ENCODE results near the gene SNX20. TPM values are rescaled to one million over a fixed set of nuclear protein-coding genes. Genes with fewer than 3 reads are reported as not detected.

The SNX20 gene
- polyA plus RNA-seq, 1 donor, result 0.38 TPM

DNA sequence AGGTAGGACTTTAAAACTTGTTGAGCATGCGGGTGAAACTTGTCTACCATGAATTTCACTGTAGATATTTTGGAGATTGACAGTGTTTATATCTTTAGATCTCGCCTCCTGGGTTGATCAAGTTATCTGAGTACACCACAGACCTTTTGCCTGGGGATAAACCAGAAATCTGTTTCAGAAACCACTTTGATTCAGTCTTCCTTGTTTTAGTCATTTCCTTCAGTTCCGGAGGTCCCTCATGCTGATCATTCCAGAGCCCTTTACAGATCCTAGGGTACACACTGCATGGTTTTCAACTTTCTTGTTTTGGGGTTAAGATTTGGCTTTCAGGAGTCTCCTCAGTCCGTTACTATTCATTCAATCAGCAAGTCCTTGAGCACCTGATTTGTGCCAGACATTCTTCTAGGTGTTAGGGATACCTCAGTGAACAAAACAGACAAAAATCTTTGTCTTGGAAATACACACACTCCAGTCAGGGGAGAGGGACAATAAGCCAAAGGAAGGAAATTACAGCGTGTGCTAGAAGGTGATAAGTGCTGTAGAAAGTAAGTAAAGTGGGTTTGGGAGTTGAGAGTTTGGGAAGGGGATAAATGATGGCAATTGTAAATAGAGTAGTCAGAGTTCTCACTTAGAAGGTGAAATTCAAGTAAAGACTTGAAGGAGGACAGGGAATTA, 24.5 kb upstream of the SNX20 start:
- DNase-seq, result no peak

DNA sequence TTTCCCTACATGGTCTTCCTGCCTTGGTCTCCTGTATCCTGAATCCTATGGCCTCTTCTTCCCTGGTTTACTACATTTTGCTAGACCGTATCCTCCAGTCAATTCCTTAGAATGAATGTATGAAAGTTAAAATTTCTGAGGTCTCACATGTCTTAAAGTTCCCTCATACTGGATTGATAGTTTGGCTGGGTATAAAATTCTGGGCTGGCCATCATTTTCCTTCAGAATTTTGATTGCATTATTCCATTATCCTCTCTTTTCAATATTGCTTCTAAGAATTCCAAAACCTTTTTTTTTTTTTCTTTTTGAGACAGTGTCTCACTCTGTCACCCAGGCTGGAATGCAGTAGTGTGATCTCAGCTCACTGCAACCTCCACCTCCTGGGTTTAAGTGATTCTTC, 23.1 kb upstream of the SNX20 start:
- no peak for DNase-seq

DNA sequence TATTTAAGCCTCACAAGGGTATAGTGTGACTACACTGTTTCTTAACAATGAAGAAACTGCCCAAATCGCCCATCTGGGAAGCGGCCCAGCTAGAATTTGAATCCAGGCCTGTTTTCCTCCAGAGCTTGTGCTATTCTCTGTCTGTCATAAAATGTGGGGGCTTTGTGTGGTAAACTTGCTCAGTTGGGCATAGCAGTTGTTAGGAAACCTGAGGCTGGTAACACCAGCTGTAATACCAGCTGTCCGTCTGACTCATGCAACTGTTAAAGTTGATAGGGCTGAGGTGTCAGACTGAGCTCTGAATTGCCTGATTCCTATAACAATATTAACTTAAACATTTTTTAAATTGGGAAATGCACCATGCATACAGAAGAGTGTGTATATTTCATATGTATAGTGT, 21.6 kb upstream of the SNX20 start:
- no peak for DNase-seq

DNA sequence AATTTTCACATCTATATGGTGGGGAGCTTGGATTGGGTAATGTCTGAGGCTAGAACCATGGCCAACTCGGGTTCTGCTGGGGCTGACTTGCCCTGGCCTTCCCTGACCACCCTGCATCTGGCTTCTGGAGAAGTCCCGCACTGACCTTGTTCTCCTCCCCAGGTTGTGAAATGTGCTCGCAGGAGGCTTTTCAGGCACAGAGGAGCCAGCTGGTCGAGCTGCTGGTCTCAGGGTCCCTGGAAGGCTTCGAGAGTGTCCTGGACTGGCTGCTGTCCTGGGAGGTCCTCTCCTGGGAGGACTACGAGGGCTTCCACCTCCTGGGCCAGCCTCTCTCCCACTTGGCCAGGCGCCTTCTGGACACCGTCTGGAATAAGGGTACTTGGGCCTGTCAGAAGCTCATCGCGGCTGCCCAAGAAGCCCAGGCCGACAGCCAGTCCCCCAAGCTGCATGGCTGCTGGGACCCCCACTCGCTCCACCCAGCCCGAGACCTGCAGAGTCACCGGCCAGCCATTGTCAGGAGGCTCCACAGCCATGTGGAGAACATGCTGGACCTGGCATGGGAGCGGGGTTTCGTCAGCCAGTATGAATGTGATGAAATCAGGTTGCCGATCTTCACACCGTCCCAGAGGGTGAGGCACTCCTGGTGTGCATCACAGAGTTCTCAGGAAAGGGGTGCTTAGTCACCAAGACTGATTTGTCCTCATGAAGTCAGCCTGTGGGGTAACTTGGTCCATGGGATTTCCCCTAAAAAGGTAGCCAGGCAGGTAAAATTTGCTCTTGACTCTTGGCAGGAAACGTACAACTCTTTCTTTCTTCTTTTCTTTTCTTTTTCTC, 18.4 kb upstream of the SNX20 start:
- no peak for DNase-seq

DNA sequence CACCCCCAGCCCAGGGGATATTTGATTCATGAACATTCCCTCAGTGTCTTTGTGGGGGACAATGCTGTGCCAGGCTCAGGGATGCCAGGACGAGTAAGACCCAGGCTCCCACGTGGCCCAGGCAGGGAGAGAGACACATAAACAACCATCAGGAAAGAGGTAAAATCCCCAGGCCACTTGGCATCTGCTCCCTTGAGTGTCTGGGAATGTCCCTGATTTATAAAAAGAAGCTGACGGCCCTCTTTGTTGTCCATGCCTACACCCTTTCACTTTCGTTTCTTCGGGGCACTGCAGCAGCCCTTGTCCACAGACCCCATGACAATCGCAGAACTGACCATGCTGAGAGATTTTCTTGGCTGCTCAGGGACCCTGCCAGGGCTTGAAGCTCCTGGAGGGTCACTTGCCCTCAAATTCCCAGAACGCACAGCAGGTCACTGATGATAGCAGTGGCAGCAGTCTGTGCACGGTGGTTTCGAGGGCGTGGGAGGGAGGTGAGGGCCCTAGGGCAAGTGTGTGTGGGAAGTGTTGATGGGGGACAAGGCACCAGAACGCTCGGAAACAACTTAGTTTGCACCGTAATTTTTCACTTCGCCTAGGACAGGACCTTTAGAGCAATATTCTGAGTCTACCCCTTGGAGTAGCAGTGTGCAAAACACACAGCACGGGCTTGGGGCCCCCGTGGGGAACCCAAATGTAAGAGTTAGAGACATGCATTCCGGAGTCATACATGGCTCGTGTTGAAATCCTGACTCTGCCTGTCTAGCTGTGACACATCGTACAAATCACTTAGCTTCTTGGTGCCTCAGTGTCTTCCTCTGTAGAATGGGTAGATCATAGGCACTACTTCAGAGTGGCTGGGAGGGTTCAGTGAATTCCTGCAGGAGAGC, 17.0 kb upstream of the SNX20 start:
- no peak for DNase-seq

DNA sequence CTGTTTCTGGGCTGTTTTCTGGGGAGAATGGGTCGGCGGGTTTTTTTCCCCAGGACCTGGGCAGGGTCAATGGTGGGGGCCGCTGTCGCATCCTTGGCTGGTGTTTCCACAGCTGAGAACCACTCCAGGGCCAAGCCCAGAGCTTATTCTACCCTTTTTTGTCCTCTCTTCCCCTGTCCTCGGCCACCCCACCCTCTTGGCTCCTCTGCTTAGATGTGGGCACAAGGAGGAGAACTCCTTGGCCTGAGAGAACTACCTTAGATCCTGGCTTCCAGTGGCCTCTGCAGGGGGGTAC, 16.3 kb upstream of the SNX20 start:
- DNase-seq, result no peak

DNA sequence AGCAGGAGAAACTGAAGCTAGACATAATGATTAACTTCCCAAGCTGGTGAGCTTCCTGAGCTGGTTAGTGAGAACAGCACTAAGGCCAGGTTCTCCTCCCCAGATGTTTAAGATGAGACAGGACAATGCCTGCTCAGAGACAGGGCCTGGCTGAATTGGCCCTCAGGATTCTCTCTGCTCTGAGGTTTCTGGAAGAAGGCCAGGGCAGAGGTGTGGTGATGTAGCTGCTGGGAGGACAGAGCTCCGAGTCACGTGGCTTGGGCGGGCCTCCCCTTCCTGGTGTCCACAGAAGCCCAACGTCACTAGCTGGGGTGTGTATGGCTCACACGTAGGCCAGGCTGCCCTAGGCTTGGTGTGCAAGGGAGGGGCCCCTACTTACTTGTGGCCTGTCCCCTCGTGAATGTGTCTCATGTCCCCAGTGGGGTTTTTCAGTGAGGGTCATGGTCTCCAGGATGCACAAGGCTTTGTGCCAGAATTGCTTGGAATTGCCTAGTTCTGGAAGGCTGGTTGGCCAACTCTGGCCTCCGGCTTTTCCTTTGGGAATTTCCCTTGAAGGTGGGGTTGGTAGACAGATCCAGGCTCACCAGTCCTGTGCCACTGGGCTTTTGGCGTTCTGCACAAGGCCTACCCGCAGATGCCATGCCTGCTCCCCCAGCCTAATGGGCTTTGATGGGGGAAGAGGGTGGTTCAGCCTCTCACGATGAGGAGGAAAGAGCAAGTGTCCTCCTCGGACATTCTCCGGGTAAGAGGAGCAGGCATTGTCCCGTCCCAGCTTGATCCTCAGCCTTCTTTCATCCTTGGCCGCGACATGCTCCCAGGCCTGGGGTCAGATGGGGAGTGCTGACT, 15.7 kb upstream of the SNX20 start:
- DNase-seq, result no peak

DNA sequence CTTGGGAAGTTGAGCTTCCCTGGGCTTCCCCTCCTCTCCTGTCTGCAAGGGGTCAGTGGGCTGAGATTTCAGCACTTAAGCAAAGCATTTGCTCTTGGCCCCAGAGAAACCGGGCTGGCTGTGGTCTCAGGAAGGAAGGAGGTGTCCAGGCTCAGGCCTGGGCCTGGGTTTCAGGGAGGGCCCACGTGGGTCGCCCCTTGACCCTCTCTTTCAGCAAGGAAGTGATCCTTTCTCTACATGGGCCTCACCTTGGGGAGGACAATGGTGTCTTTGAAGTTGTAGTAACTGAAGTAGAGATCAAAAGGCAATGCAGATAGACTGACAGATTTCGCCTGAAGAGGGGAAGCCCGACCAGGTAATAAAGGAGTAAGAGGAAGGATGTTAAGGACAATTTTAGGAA, 15.0 kb upstream of the SNX20 start:
- no peak for DNase-seq

DNA sequence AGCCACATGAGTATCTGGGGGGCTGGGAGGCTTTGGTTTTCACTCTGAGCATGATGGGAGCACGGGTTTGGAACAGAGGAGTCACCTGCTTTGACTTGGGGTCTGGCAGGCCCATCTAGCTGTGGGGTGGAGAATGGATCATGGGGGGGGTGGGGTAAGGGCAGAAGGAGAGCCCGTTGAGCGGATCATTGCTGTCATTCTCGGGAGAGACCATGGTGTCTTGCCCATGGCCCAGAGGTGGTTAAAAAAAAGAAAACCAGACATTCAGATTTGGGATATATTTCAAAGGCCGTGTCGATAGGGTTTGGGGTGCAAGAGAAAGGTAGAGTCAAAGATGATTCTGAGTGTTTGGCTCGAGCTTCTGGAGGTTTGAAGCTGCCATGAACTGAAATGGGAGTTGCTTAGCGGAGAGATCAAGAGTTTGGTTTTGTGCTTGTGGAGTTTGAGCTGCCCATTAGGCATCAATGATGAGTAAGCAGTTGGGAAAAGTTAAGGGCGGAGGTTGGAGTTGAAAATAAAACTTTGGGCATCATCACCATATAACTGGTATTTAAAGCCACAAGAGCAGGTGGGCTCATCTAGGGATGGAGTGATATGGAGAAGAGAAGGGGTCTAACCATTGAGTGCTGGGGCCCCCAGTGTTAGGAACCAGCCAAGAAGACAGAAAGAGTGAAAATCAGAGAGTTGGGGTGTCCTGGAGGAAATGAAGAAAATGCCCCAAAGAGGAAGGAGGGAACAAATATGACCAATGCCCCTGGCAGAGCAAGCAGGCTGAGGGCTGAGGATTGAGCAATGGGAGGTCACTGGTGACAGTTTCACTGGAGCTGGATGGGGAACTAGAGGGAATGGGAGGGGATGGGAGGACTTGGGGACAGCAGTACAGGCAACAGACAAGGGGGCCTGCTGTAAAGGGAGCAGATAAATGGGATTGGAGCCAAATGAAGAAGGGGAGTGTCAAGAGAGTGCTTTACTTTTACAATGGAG, 14.2 kb upstream of the SNX20 start:
- no peak for DNase-seq

DNA sequence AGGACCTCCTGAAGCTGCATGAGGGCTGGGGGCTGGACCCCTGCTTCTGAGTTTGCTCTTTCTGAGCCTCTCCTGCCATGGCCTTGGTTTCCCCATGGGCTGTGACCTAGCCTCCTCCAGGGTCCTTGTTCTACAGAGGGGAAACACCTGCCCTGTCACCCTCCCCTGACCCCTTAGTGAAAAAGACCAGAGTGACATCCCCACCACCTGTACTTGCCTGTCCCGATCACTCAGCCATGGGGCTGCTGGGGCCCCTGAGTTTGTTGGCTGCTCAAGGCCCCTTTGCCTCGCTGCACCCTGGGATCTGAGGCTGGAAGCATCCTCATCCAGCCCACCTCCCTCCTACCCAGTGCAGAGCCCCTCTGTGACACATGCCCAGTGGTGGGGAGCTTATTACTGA, 13.1 kb upstream of the SNX20 start:
- DNase-seq, result no peak

DNA sequence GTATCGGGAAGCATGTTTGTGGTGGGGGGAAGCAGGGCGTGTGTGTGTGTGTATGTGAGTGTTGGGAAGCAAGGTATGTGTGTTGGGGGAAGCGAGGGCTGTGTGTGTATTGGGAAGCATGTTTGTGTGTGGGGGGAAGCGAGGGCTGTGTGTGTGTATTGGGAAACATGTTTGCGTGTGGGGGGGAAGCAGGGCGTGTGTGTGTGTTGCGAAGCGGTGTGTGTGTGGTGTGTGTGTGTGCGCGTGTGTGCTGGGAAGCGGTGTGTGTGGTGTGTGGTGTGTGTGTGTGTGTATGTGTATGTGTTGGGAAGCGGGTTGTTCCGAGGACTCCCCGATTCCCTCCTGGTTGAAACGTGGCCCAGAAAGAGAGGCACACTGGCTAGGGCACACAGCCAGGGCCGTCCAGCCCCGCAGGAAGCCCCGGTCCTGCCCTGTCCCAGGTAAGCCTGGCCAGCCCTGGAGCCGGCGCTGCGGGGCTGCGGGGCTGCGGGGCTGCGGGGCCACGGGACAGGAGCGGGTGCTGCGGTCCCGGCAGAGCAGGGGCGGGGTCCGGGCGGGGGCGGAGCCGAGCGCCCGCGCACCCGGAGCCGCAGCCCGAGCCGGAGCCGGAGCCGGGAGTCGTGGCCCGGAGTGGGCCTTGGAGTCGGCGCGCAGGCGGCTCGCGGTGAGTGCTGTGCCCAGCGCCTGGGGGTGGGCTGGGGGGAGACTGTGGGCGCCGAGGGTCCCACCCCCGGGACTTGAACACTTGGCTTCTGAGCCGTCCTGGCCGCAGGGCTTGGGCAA, 12.1 kb upstream of the SNX20 start, which contains the start of gene NOD2:
NOD2 (plus strand) TSS at position 608 of the 783 bp plus-strand sequence. CDS start 5,890 bp downstream, outside the sequence.
- DNase-seq, result no peak

DNA sequence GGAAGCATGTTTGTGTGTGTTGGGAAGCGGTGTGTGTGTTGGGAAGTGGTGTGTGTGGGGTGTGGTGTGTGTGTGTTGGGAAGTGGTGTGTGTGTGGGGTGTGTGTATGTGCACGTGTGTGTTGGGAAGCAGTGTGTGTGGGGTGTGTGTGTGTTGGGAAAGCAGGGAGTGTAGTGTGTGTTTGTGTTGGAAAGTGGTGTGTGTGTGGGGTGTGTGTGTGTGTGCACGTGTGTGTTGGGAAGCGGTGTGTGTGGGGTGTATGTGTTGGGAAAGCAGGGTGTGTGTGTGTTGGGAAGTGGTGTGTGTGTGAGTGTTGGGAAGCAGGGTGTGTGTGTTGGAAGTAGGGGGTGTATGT, 11.5 kb upstream of the SNX20 start:
- no peak for DNase-seq

DNA sequence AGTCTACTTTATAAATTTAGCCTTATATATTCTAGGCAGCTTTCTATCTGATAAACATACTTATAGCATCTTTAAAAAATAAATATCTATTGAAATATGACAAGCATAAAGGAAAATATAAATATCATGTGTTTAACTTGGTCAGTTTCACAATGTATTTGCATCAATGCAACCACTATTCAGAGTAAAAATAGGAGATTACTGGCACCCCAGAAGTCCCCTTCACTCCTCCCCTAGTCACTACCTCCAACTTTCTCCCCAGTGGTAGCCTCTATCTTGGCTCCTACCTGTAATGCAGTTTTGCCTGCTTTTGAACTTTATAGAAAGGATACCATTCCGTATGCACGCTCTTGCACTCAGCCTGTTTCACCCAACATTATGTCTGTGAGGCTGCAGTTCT, 9.1 kb upstream of the SNX20 start:
- no peak for DNase-seq

DNA sequence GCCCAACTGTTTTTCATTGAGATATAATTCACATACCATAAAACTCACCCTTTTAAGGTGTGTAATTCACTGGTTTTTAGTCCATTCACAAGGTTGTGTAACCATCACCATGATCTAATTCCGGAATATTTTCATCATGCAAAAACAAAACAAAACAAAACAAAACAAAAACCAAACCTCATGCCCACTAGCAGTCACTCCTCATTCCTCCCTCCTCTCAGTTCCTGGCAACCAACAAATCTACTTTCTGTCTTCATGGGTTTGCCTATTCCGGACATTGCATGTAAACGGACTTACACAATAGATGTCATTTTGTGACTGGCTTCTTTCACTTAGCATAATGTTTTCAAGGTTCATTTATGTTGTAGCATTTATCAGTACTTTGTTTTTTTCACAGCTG, 7.8 kb upstream of the SNX20 start:
- DNase-seq, result no peak

DNA sequence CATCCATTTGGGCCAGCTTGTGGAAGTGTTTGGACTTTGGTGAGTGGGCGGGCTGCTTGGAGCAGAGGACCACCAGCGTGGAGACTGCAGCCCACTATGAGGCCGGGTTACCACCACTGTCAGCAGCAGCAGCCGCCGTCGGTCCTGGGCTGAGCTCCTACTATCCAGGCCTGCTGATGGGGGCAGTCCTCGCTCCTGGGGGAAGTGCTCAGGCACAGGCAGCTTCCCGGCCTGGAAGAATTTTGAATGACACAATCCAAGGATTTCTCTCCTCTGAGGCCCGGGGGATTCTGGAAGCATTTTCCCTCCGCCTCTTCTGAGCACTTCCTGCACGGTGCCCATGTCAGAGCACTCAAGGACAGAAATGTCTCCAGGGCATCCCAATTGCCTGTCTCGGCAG, 7.0 kb upstream of the SNX20 start:
- DNase-seq, result no peak

DNA sequence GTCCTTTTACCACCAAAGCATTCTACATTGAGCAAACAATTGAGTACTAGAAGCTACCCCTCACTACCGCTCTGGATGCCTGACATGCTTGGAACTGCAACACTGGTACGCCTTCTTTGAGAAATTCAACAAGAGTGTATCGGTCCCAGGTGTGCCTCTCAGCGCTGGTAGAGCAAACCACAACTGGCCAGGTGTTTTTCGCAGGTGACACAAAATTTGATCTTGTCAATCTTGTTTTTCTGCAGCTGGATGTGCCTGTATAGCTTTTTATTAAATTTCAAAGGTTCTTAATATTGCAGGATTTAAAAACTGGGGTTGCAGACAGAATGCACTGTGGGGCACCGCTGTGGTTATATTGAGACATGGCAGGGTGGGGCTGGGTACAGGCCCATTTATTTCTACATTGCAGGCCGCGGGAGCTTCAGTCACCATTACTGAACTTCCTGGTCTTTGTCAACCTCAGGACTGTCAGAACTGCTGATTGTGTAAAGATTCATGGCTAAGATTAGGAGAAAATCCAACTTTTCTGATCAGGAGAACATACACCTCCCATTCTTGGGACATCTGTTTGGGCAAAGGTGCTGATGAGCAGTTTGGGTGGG, 4.5 kb upstream of the SNX20 start:
- no peak for DNase-seq

DNA sequence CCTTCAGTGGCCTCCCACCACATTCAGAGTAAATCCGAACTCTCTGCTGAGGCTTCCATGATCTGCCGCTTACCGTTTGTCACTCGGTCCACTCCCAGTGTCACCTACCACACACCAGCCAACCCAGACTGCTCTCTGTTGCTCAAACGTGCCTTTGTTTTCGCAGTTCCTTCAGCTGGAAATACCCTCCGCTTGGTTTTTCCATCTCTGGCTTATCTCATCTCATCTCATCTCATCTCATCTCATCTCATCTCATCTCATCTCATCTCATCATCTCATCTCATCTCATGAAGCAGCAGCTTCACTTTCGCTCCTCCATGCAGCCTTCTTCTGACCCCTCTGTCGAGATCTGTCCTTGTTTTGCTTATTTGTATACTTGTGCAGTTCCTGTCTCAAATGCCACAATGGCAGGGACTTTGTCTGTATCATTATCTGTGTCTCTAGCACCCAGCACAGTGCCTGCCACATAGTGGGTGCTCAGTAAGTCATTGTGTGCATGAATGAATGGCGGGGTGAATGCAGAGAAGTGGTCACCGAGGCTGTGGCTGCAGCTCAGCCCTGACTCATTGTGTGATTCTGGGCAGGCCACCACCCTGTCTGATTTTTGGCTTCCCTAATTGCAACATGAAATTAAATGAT, 3.8 kb upstream of the SNX20 start:
- no peak for DNase-seq

DNA sequence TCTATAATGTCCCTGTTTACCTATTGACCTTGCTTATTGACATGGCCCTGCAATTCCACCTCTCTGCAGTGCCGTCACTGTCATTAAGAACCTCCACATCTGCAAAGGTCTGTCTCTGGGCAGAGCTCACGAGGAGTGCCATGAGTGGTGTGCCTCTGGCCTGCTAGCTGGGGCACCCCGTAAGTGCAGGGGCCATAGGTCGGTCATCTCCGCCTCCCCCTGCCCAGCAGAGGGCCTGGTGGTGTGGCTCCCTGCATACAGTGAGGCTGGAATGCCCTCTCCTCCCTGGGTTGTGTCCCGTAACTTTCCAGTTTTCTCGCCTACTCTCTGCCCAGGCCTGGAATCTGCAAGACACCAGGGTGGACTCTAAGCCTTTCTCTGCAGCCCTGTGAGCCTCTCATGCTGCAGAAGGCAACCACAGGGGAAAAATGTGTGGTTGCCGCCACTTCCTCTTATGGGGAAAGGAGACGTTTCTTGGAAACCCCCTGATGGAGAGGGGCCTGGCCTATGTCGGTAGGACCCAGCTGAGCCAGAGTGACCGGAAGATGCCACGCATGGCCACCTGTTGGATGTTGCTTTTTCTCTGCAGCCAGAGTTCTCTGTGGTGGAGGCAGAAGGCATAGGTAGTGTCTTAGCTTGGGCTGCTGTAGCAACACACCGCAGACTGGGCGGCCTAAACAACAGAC, 2.7 kb upstream of the SNX20 start:
- no peak for DNase-seq

DNA sequence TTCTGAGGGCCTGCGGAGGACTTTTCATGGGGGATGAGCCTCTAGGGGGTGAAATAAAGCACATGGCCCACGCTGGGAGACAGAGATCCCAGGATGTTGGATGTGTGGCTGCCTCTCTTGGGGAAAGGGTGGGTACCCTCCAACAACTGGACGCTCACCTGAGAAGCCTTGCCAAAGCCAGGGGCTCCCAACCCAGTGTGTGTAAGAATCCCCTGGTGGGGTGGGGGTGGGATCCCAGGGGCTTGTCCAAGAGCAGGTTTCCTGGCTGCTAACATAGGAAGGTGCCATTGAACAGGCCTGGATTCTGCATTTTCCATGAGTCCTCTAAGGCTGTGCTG, 587 bp downstream of the SNX20 start:
- DNase-seq, result no peak
